Mononuclear cell (primary cell): ENCODE measurements around the gene GLB1L2. TPM values are rescaled to one million over a fixed set of nuclear protein-coding genes. Genes with fewer than 3 reads are reported as not detected.

Experiments
- H3K27me3 ChIP-seq: 2 replicates; pipeline ENCODE4 v1.6.0; 2011; ENCODE audit warnings: low read length, control low read depth; ENCODE audit not compliant: insufficient read depth
- H3K4me1 ChIP-seq: 2 replicates; pipeline ENCODE4 v1.5.1; 2011; ENCODE audit warnings: mild to moderate bottlenecking, low read length, control low read depth; ENCODE audit not compliant: insufficient read depth
- H3K4me3 ChIP-seq: 2 replicates; pipeline ENCODE4 v1.5.1; 2011; ENCODE audit warnings: mild to moderate bottlenecking, low read length, moderate library complexity
- H3K9me3 ChIP-seq: 2 replicates; pipeline ENCODE4 v1.5.1; 2011; ENCODE audit warnings: low read depth, mild to moderate bottlenecking, control low read depth, low read length
- total RNA-seq: library from RNA; depleted of rRNA; stranded (reverse); fragments of >200 nt; gene quantifications from one replicate; pipeline ENCODE4 v1.2.3, GENCODE V29; 2012

Gene GLB1L2
- total RNA-seq, 1 donor, result 0.42 TPM

DNA sequence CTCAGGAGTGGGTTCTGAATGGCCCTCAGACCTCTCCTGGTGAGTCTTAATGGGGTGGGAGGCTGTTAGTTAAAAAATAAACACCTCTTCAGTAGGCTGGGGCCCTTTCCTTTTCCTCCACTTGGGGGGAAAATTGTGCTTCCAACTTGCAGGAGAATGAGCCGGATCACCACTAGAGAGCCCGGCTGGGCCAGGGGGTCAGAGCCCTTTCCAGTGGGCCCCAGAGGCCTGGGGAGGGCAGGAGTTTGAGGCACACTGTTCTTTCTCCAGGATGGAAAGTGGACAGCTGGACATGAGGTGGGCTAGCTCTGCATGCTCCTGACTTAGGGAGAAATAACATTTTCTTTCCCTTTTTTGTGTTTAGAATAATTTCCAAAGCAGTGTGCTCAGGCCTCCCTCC lies 47.5 kb downstream of the GLB1L2 start:
- no peaks in the 10 kb centered on the region for H3K27me3 ChIP-seq
- H3K4me3 ChIP-seq, result no peak overlapping the region
- no peaks in the 10 kb centered on the region for H3K4me1 ChIP-seq
- H3K9me3 ChIP-seq, result no peaks in the 10 kb centered on the region

DNA sequence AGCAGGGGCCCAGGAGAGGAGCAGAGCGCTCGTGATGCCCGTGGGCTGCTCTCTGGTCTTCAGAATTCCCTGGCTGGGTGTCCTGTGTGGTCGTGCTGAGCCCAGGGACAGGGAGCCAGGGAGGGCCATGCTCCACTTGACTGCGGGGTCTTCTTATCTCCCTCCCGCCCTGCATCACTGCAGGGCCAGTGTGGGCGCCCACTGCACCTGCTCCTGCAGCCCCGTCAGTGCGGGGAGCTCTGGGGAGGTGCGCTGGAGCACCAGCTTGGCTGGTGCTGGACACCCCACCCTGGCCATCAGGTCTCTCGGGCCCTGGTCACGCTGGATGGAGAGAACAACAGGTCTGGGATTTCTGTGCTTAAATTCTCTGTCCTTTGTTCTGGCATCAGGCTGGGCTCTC lies 48.4 kb downstream of the GLB1L2 start:
- no peaks in the 10 kb centered on the region for H3K4me1 ChIP-seq
- no peak overlapping the region for H3K4me3 ChIP-seq
- H3K9me3 ChIP-seq, result no peaks in the 10 kb centered on the region
- H3K27me3 ChIP-seq, result no peaks in the 10 kb centered on the region

DNA sequence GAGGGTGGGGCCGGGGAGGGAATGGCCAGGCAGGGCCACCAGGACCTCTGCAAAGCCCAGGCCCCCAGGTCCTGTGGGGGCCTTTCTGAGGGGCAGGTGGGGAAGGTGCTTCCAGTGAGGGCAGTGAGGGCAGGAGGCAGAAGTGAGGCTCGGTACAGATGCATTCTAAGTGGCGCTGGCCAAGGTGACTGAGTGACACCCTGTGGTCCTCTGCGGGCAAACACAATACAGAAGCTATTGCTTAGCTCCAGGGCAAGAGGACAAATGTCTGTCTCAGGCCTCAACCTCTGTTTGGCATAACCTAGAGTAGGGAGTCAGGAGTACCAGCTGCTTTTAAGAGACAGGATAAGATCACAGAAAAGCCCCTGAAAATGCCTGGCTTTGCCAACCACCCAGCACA lies 49.0 kb downstream of the GLB1L2 start:
- Histone ChIP-seq H3K27me3 (no peaks in the 10 kb centered on the region), H3K4me1 (peaks cover 2% of the 10 kb centered on the region), H3K9me3 (no peaks in the 10 kb centered on the region), H3K4me3 (no peak overlapping the region)

DNA sequence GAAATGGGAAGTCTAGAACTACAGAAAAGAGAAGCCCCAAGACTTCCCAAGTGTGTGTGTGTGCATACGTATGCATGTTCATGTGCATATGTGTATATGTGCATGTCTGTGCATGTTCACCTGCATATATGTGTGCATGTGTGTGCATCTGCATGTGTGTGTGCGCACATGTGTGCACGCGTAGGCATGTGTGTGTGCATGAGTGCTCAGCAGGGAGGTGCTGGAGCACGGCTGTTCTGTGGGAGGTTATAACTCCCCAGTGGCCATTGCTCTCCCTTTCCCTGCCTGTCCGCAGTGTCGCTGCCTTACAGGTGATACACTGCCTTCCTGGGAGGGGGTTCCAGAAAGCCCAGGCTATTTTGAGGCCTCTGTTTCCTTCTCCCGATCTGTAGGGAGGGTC lies 50.5 kb downstream of the GLB1L2 start:
- H3K9me3 ChIP-seq, result no peaks in the 10 kb centered on the region
- H3K4me3 ChIP-seq, result no peak overlapping the region
- peaks cover 16% of the 10 kb centered on the region for H3K4me1 ChIP-seq
- no peaks in the 10 kb centered on the region for H3K27me3 ChIP-seq

DNA sequence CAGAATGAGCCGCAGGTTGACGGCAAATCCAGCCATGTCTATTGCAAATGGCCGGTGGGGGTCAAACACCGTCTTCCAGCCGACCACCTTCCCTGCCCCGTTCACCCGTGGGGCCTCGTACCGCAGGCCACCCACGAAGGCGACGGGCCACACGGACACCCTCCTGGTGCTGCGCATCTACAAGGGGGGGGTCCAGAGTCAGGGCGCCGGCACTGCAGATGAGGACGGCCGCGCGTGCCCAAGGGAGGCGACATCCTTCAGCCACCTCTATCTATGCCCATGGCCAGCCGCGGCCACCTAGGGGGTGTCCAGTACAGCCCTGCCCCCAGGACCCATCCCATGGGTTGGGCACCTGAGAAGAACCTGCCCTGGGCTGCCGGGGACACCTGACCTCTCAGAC lies 51.0 kb downstream of the GLB1L2 start:
- Histone ChIP-seq H3K27me3 (no peaks in the 10 kb centered on the region), H3K4me1 (peaks cover 16% of the 10 kb centered on the region), H3K4me3 (no peak overlapping the region), H3K9me3 (no peaks in the 10 kb centered on the region)

DNA sequence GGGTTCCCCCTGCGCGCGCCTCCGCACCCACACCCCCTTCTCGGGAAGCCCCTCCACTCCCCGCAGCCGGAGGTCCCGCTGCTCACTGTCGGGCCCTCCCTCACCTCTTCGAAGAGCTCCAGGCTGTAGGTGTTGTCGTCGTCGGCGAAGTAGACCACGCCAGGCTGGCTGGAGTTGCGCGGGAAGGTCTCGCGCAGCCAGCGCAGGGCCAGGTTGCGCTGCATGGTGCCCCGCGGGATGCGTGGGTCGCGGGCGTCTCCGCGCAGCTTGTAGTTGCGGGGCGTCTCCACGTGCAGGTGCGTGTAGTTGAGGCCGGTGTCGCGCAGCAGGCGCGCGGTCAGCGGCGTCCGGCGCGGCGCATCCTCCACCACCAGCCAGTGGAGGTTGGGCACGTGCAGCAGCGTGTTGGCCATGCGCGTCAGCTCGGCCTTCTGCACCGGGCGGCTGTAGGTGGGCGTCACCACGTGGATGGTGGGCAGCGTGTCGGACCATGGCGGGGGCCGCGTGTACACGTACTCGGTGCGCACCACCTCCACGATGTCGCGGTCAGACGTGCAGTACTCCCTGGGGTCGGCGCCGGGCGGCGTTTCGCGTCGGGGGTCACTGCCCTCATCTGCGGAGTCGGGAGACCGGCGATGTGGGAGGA lies 51.9 kb downstream of the GLB1L2 start:
- H3K4me1 ChIP-seq, result peaks cover 16% of the 10 kb centered on the region
- H3K9me3 ChIP-seq, result no peaks in the 10 kb centered on the region
- H3K4me3 ChIP-seq, result no peak overlapping the region
- H3K27me3 ChIP-seq, result no peaks in the 10 kb centered on the region

DNA sequence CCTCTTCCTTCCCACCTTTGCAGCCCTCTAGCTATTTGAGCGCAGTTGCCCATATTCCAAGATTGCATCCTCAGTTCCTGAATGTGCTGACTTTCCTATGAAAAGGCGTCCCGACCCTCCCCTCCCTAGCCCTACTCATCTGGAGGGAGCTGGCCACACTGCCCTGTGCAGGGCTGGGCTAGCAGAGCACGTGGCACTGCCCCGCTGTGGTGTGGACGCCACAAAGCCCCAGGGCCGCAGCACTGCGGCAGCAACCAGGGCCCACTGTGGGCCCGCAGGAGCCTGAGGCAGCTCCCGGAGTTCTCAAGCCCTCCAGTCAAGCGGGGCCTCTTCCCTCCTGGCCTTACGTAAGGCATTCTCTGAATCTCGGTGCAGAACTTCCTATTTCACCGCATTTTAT lies 52.6 kb downstream of the GLB1L2 start:
- Histone ChIP-seq H3K9me3 (no peaks in the 10 kb centered on the region), H3K4me1 (peaks cover 16% of the 10 kb centered on the region), H3K27me3 (no peaks in the 10 kb centered on the region), H3K4me3 (no peak overlapping the region)

DNA sequence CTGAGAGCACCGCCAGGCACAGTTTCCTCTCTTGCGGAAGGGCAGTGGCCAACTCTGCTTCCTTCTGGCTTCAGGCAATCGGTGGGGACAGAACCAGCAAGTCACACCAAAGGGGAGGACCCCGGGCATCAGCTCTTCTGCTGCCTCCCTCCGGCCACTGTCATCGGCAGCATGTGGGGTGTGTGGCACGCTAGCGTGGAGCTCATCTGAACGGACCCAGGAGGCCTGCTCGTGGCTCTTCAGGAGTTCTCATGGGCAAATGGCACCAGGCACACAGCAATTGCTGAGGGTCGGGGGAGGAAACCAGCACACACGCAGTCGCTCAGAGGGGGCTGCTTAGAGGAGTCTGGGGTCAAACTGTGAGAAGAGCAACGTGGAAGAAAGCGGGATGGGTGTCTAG lies 53.4 kb downstream of the GLB1L2 start:
- no peaks in the 10 kb centered on the region for H3K9me3 ChIP-seq
- peaks cover 16% of the 10 kb centered on the region for H3K4me1 ChIP-seq
- H3K4me3 ChIP-seq, result no peak overlapping the region
- H3K27me3 ChIP-seq, result no peaks in the 10 kb centered on the region

DNA sequence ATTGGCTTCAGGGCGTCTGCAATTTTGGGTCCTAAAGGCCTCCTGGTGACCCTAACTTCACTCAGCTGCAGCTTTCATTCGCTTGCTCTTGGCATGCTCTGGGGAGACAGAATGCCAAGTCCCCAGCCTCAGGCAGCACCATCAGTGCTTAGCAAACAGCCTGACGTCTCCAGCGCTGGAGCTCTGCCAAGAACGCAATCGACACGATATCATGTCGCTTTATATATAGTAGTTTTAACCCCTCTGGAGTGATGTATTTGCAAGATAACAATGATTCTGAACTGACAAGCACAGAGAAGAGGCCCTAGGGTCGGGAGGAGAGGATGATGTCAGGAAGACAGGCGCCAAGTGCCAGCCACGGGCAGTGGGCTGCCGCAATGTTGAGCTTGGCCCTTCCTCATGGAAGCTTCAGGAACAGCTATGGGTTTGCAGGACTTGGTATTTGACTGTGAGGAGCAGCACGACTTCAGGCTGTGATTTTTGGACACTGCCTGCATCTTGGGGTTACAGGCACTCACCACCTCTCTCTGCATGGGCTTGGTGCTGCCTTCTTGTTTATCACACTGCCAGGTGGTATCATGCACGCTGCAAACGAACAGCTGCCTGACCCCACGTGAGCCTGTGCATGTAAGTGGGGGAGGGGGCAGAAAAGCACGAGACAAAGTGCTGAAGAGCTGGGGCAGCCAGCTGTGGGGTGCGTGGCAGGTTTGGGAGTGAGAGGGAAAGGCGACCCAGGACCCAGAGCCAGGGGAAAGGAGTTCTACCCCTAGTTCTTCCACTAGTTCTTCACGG lies 54.2 kb downstream of the GLB1L2 start:
- H3K4me1 ChIP-seq, result peaks cover 16% of the 10 kb centered on the region
- H3K9me3 ChIP-seq, result no peaks in the 10 kb centered on the region
- H3K27me3 ChIP-seq, result no peaks in the 10 kb centered on the region
- H3K4me3 ChIP-seq, result no peak overlapping the region

DNA sequence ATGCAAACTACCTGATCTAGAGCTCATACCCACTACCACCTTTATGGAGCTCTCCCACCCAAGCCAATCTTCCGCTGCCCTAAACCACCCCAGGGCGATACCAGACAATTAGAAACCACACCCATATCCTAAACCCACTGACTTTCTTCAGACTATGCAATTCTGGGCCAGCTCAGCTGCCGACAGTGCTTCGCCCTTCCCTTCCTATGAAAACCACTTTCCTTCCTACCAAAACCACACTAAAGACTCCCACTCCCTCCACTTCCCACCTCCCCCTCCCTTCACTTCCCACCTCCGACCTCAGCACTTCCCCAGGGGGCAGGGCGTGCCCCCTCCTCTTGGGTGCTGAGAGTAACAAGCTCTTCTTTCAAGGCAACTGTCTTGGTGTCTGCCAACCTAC lies 55.2 kb downstream of the GLB1L2 start:
- no peaks in the 10 kb centered on the region for H3K27me3 ChIP-seq
- no peaks in the 10 kb centered on the region for H3K9me3 ChIP-seq
- peaks cover 16% of the 10 kb centered on the region for H3K4me1 ChIP-seq
- H3K4me3 ChIP-seq, result no peak overlapping the region

DNA sequence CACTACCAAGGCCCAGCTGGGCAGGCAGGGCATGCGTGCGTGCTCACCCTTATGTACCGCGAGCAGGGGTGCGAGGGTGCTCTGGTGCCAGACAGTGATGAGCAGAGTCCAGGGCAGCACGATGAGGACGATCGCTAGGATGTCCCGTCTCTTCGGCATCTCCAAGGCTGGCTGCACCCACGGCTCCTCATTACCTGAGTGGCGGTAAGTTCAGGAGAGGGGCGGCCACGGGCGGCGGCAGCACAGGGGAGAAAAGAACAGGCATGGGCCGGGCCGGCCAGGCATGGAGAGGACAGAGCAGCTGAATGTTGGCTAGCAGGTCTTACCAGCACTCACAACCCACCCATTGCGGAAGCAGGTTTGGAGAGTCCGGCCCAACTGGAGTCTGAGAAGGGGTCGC lies 55.7 kb downstream of the GLB1L2 start:
- H3K4me3 ChIP-seq, result no peak overlapping the region
- H3K4me1 ChIP-seq, result peaks cover 16% of the 10 kb centered on the region
- H3K9me3 ChIP-seq, result no peaks in the 10 kb centered on the region
- H3K27me3 ChIP-seq, result no peaks in the 10 kb centered on the region

DNA sequence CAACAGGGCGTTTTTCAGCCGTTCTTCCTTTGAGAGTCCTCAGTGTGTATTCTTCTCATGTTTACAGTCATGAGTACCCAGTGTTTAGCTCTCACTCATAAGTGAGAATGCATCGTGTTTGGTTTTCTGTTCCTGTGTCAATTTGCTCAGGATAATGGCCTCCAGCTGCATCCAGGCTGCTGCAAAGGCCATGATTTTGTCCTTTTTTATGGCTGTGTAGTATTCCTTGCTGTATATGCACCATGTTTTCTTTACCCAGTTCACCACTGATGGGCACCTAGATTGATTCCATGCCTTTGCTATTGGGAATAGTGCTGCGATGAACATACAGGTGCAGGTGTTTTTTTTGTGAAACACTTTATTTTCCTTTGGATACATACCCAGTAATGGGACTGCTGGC lies 56.8 kb downstream of the GLB1L2 start:
- H3K27me3 ChIP-seq, result no peaks in the 10 kb centered on the region
- no peak overlapping the region for H3K4me3 ChIP-seq
- H3K4me1 ChIP-seq, result peaks cover 16% of the 10 kb centered on the region
- H3K9me3 ChIP-seq, result no peaks in the 10 kb centered on the region

DNA sequence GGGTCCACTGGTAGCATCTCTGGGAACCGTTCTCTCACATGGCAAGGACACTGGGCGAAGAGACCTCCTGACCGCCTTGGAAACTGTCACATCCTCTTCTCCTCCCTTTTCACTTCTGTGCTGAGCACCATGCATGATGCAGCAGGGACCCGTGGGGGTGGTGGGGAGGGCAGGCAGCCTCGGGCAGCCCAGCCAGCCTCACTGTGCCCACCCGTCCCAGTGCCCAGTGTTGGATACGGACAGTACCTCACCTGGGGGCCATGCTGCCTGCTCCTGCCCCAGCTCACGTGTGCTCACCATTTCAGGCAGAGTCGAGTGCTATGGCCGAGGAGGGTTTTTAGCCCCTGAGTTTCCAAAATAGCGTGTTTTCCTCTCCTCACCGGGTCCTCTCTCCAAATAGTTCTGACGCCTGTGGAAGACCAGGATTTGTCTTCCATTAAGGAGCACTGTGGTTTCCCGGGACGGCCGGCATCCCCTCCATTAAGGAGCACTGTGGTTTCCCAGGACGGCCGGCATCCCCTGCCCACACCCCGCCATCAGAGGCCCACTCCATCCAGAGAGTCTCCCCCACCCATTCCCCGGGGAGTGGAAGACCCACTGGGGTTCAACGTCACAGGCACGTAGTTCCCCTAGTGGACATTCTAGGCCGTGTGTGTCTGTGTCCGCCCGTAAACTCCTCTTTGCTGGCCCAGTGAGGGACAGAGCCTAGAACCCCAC lies 57.8 kb downstream of the GLB1L2 start:
- Histone ChIP-seq H3K27me3 (no peaks in the 10 kb centered on the region), H3K4me3 (no peak overlapping the region), H3K4me1 (peaks cover 16% of the 10 kb centered on the region), H3K9me3 (no peaks in the 10 kb centered on the region)

DNA sequence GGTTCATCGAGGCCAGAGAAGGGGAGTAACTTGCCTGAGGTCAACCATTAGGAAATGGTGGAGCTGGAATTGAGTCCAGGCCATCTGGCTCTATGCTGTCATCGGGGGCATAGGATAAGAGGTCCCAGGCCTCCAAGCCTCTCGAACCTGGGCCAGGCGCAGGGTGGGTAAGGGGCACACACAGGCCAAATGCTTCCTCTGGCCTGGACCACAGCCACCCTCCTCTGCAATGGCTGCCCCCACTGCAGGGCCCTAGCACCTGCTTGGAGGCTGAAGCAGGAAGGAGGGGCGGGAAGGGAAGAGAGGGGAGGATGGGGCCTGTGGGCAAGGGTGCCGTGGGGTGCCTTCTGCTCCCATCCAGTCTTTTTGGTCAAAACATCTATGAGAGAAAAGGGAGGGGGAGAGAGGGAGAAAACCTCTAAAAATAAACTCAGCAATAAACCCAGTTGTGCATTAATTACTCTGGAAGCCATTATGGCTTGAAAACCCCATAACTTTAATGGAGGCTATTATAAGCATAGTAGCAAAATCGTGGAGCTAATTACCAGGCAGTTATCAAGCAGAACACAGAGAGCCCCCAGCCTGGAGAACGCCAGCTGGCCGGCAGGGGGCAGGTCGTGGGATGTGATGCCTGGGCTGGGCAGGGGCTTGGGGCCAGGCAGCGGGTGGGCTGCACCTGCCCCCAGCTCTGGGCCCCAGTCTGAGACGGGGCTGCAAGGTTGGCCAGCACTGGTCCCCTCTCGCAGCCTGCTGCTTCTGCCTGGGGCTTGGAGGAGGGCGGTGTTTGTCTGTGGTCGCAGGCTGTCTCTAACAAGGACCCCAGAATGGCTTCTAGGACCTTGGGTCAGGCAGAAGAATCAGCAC lies 59.1 kb downstream of the GLB1L2 start:
- H3K27me3 ChIP-seq, result no peaks in the 10 kb centered on the region
- no peaks in the 10 kb centered on the region for H3K9me3 ChIP-seq
- no peak overlapping the region for H3K4me3 ChIP-seq
- peaks cover 13% of the 10 kb centered on the region for H3K4me1 ChIP-seq

DNA sequence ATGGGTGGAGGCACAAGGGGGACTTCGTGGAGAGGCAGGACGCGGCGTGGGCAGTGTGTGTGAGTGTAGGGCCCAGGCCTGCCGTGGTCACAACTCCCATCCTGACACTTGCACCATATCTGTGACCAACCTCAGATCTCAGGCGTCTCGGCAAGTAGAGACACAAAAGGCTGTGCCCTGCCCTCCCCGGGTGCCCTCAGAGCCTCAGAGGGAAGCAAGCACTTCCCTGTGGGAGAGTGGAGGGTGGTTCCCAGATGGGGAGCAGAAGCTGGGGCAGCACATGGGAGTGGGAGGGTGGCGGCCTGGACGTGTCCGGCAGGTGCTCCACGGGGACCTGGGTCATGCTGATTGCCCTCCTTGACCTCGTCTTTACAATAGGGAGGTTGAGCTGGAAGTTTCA lies 59.9 kb downstream of the GLB1L2 start:
- peaks cover 5% of the 10 kb centered on the region for H3K4me1 ChIP-seq
- H3K27me3 ChIP-seq, result no peaks in the 10 kb centered on the region
- no peaks in the 10 kb centered on the region for H3K9me3 ChIP-seq
- no peak overlapping the region for H3K4me3 ChIP-seq
